Endothelial cell (in vitro differentiated cells): ENCODE results near the gene RNF169. TPM values are rescaled to one million over a fixed set of nuclear protein-coding genes. Genes with fewer than 3 reads are reported as not detected.

Experiments used
- DNase-seq: peaks from one replicate; pipeline ENCODE4 v3.0.0; 2021; ENCODE audit warnings: low spot score
- H3K27ac Mint-ChIP-seq: one replicate; pipeline ENCODE4 v1.8.0; 2021; ENCODE audit warnings: mixed read lengths, inconsistent platforms; ENCODE audit not compliant: unreplicated experiment
- H3K27me3 Mint-ChIP-seq: one replicate; pipeline ENCODE4 v1.8.0; 2021; ENCODE audit warnings: mild to moderate bottlenecking, moderate library complexity, mixed read lengths, inconsistent platforms; ENCODE audit not compliant: unreplicated experiment
- H3K36me3 Mint-ChIP-seq: one replicate; pipeline ENCODE4 v1.8.0; 2021; ENCODE audit warnings: mild to moderate bottlenecking, low read depth, mixed read lengths, inconsistent platforms; ENCODE audit not compliant: unreplicated experiment
- H3K4me1 Mint-ChIP-seq: one replicate; pipeline ENCODE4 v1.8.0; 2021; ENCODE audit warnings: mild to moderate bottlenecking, mixed read lengths, inconsistent platforms; ENCODE audit not compliant: unreplicated experiment
- H3K4me3 Mint-ChIP-seq: one replicate; pipeline ENCODE4 v1.8.0; 2021; ENCODE audit warnings: mild to moderate bottlenecking, mixed read lengths, inconsistent platforms; ENCODE audit not compliant: unreplicated experiment
- H3K9me3 Mint-ChIP-seq: one replicate; pipeline ENCODE4 v1.8.0; 2021; ENCODE audit warnings: mixed read lengths, inconsistent platforms; ENCODE audit not compliant: unreplicated experiment
- total RNA-seq: library from RNA; stranded (reverse); fragmentation: NEBNext Ultra II Directional; extraction: Animal tissue kit (Norgen Biotek cat#: 25700); gene quantifications from one replicate; pipeline ENCODE4 v1.2.1, GENCODE V29; 2021; ENCODE audit not compliant: unreplicated experiment
- TF ChIP-seq, protein P1 (sequence below): fragments of 200-600 bp; sonication (generic); IDR thresholded peaks from one replicate; pipeline ENCODE4 v1.5.0; 2021; ENCODE audit warnings: antibody characterized with exemption; ENCODE audit not compliant: unreplicated experiment

RNF169 gene
- total RNA-seq, 1 donor from 2014 or later: 16.8 TPM

DNA sequence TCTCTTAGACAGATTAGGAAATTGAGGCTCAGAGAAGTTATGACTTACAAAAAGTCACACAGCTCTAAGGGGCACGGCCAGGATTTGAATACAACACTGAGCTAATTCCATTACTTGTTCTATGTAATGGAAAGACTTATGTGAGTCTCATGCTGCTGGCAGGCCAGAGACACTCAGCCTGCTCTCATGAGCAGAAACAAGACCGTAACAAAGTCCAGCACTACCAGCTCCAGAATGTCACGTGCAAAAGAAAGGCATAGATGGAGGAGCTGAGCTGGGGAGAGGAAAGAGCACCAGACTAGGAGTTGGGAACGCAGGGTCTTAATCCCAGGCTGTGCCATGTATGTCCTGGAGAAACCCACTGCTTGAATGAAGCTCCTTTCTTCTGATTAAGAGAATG, 19.3 kb upstream of the RNF169 start:
- no peak for DNase-seq
- Mint-ChIP-seq H3K4me1 (peaks cover 7% of the 10 kb centered on the region), H3K4me3 (no peak overlapping the region), H3K36me3 (peaks cover 4% of the 10 kb centered on the region), H3K27ac (no peak overlapping the region), H3K27me3 (peaks cover 32% of the 10 kb centered on the region), H3K9me3 (no peaks in the 10 kb centered on the region)
- TF ChIP-seq, protein P1, sequence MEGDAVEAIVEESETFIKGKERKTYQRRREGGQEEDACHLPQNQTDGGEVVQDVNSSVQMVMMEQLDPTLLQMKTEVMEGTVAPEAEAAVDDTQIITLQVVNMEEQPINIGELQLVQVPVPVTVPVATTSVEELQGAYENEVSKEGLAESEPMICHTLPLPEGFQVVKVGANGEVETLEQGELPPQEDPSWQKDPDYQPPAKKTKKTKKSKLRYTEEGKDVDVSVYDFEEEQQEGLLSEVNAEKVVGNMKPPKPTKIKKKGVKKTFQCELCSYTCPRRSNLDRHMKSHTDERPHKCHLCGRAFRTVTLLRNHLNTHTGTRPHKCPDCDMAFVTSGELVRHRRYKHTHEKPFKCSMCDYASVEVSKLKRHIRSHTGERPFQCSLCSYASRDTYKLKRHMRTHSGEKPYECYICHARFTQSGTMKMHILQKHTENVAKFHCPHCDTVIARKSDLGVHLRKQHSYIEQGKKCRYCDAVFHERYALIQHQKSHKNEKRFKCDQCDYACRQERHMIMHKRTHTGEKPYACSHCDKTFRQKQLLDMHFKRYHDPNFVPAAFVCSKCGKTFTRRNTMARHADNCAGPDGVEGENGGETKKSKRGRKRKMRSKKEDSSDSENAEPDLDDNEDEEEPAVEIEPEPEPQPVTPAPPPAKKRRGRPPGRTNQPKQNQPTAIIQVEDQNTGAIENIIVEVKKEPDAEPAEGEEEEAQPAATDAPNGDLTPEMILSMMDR: no peak

DNA sequence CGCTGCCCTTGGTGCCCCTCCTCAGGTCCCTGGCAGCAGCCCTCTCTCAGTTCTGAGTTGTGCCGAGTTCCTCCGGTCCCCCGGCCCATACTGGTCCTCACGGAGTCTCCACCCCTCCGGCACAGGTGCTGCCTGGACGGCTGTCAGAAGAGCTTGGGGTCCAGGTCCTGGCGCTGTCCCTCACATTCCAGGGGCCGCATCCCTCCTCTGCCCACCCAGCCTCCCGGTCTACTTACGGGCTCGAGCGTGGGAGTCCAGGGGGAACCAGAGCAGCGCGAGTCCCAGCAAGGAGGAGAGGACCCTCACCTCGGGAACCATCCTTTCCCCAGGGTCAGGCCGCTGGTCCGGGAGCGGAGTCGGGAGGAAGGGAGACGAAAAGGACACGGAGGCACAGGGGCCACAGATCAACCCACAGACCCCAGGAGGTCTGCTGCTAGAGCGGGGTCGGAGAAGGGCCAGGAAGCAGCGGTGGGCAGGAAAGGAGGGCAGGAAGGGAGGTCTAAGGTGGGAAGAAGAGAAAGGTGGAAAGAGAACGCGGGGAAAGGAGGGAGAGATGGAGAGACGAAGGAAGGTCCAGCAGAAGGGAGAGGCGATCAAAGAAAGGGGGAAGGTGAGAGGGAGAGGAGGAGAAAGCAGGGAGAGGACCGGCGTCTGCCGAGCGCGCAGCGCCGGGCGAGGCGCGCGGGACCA, 17.9 kb upstream of the RNF169 start:
- Mint-ChIP-seq H3K27ac (no peak overlapping the region), H3K27me3 (peaks cover 32% of the 10 kb centered on the region), H3K36me3 (peaks cover 4% of the 10 kb centered on the region), H3K9me3 (no peaks in the 10 kb centered on the region), H3K4me1 (peaks cover 7% of the 10 kb centered on the region), H3K4me3 (peak overlapping the region; percentile 88)
- no peak for DNase-seq
- TF ChIP-seq, protein P1: no peak

GRCh38 chr11:74731301-74732094, 17.2 kb upstream of the RNF169 start, which contains the start of gene CHRDL2:
TSS of gene CHRDL2 (minus strand) at chr11:74731426. CDS start at chr11:74730888, 538 bp downstream.
- Mint-ChIP-seq H3K9me3 (no peaks in the 10 kb centered on the region), H3K36me3 (peaks cover 4% of the 10 kb centered on the region), H3K4me3 (peak within 1 kb of the TSS; percentile 88), H3K4me1 (peaks cover 7% of the 10 kb centered on the region), H3K27ac (no peak within 1 kb of the TSS), H3K27me3 (peaks cover 32% of the 10 kb centered on the region)
- peak; percentile 65 for DNase-seq
- TF ChIP-seq, protein P1: no peak

DNA sequence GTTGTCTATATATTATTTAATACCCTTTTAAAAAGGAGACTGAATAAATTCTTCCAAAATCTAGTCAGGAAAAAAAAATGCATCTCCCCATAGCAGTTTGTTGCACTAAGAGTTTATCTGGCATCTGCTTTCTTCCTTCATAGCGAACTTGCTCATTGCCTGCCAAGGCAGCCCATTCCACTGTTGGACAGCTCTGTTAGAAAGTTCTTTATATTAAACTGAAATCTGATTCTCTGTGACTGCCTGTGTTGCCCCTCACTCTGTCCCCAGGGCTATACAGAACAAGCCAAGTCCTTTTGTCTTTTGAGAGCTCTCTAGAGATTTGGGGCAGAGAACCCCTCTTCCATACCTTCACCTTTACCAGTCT, 14.1 kb upstream of the RNF169 start:
- TF ChIP-seq, protein P1: no peak
- Mint-ChIP-seq H3K4me1 (peaks cover 7% of the 10 kb centered on the region), H3K36me3 (peaks cover 4% of the 10 kb centered on the region), H3K9me3 (no peaks in the 10 kb centered on the region), H3K27ac (no peak overlapping the region), H3K27me3 (peaks cover 26% of the 10 kb centered on the region), H3K4me3 (no peak overlapping the region)
- no peak for DNase-seq
